T-helper 9 cell (primary cell): ENCODE results near the gene PCED1A.
A peak's percentile ranks its signal among the peaks of the same experiment; 100 is the strongest.
"Not testable (repeated sequence)": the region's sequence is repeated elsewhere in the genome, so short reads cannot be mapped to it uniquely, and the experiment has no call there.

Source experiments
- DNase-seq: peaks from one replicate; pipeline ENCODE4 v3.0.0-alpha.2; 2020

The PCED1A gene

DNA sequence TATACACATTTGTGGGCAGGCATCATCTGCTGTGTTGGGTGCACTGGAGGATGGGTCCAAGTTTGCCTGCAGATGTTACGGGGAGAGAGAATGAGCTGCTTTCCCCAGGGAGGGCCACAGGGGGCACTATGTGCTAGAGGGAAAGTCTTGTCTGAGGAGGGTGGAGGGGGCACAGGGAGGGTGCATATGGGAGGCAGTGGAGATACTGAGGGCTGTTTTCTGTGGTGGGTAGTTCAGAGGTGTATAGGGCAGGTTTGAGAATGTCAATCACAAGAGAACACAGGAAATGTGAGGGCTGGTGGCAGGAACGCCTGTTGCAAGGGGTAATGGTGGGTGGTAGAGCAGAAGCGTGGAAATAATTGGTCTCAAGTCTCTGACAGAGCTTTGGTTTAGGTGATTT is 25.2 kb upstream of the PCED1A start:
- DNase-seq = no peak

DNA sequence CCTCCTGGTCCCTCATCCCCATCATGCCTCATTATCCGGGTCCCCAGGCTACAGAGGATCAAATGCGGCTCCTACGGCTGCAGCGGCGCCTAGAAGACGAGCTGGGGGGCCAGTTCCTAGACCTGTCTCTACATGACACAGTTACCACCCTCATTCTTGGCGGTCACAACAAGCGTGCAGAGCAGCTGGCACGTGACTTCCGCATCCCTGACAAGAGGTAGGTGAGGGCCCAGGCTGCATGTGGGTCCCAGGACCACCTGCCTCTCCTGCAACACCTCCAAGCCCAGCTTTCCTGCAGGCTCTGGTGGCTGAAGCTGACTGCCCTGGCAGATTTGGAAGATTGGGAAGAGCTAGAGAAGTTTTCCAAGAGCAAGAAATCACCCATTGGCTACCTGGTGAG is 24.6 kb upstream of the PCED1A start:
- no peak for DNase-seq

DNA sequence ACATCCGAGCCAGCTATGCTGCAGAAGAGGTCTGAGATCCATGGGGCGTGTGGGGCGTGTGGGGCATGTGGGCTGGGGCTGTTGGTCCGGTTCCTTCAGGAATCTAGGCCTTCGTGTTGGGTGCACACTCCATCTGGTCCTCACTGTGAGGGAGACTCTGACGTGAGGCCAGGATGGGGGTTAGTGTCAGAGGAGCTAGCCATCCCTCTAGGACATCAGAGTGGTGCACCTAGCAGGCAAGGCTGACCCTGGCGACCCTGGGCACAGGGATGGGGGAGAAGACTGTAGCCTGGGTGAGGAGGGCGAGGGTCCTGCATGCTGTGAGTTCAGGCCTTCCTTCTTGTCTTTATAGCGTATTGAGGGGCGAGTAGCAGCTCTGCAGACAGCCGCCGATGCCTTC is 24.2 kb upstream of the PCED1A start:
- no peak for DNase-seq

GRCh38 chr20:2859330-2860121 is 19.1 kb upstream of the PCED1A start:
- no peak for DNase-seq

- DNase-seq = no peak
Observed at GRCh38 chr20:2858591-2858990, 18.1 kb upstream of the PCED1A start.

- DNase-seq = no peak
Observed at GRCh38 chr20:2851086-2851485, 10.6 kb upstream of the PCED1A start.

DNA sequence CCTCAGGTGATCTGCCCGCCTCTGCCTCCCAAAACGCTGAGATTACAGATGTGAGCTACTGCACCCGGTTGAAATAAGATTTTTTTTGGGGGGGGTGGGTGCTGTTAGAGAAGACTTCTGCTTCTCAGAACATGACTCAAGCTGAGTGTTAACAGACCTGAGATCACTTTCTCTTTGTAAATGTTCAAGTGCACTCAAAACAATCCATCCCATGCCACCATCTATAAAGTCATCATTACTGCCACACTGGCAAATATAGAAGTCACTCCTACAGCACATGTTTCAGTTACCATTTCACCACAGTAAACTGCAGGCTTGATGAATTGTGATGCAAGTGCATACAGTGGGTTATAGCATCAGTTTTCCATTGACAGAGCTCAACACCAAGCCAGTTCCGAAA is 9.1 kb upstream of the PCED1A start:
- no peak for DNase-seq

GRCh38 chr20:2847802-2848201 is 7.3 kb upstream of the PCED1A start:
- DNase-seq = no peak

GRCh38 chr20:2846698-2847097 is 6.2 kb upstream of the PCED1A start:
- DNase-seq = no peak

GRCh38 chr20:2845607-2846006 is 5.2 kb upstream of the PCED1A start:
- DNase-seq = no peak

GRCh38 chr20:2840967-2841531 is 594 bp upstream of the PCED1A start:
- DNase-seq = peak; percentile 34

DNA sequence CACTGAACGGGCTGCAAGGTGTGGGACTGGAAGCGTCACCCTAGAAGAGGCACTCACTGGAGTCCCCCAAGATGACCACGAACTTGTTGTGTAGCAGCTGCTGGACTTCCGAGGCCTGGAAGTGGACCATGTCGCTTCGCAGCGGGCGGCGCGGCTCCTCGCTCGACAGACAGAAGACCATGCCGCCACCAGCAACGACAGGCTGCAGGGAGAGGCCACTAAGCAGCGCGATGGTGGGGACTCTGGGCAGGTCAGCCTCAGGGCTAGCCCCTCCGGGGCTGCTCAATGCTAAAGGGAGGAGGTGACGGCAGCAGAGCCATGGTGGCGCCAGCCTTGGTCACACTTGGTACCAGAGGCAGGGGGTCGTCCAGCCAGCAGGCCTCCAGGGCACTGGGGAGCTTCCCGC is 720 bp downstream of the PCED1A start:
- no peak for DNase-seq

- DNase-seq = no peak
Observed at GRCh38 chr20:2838847-2839671, 1.4 kb downstream of the PCED1A start.

- no peak for DNase-seq
Observed at GRCh38 chr20:2838170-2838797, 2.2 kb downstream of the PCED1A start.

DNA sequence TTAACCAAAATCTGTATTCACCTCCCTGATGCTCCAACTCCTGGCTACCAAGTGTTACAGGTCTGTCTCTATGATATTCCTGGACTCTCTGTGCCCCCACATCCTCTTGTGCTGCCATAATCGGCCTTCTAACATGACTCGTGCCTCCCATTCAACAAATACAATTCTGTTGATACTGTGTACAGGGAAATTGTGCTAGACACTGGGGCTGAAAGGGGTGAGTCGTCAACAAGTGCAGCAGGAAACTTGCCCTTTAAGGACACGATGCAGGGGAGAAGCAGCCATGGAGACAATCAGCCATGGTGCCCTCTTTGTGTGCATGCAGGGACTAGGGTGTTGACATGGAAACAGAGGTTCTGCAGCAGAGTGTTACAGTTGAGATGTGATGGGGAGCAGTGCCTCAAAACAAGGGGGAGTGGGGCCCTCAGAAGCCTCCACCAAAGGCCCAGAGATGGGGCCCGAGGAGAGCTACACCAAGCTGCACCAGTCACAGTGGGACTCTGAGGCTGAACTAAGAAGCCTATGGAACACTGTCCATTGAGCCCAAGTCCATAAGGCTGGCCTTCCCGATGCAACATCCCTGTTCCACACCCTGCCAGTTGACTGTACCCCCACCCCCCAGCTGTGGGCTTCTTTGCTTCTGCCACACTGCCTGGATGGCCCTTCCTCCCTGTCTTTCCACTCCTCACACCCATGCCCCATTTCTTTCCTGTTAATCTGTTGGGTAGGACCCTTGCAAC is 3.1 kb downstream of the PCED1A start:
- DNase-seq = no peak

DNA sequence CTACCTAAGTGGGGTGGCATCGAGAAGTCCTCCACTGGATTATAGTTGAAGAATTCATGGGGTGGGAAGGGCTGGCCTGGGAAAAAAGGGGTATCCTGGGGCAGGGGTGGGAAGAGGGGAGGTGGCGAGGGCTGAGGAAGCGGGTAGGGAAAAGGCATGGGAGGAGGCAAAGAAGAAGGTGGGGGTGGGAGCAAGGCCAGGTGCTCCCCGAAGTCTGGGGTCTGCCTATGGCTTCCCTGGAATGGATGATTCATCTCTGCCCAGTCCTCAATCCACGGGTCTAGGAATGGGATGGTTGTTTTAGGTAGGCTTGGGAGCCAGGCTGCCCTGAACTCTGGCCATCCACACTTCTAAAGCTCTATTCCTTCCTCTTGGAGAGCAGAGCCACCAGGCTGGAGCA is 4.4 kb downstream of the PCED1A start:
- DNase-seq = no peak

- no peak for DNase-seq
Observed at GRCh38 chr20:2835331-2835796, 5.1 kb downstream of the PCED1A start.

DNA sequence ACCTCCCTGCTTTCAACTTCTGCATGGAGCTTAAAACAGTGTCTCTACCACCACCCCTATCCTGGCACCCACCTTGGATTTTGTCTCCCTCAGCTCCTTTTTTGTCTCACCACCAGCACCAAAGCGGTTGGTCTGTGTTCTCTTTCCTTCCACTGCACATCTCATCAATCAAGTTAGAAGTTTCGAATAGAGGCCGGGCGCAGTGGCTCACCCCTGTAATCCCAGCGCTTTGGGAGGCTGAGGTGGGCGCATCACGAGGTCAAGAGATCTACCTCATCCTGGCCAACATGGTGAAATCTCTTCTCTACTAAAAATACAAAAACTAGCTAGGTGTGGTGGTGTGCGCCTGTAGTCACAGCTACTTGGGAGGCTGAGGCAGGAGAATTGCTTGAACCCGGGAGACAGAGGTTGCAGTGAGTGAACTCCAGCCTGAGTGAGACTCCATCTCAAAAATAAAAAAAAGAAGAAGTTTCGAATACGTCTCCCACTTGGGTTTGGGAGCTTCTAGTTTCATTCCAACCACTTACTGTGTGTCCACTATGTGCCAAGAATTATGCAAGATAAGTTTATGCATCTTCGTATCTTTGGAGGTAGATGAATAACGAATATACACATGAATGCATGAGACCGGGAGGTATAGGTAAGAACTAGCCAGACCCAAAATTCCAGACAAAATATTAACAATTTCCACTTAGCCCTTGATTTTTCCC is 5.9 kb downstream of the PCED1A start:
- no peak for DNase-seq

- DNase-seq = no peak
Observed at GRCh38 chr20:2833761-2834160, 6.7 kb downstream of the PCED1A start.

DNA sequence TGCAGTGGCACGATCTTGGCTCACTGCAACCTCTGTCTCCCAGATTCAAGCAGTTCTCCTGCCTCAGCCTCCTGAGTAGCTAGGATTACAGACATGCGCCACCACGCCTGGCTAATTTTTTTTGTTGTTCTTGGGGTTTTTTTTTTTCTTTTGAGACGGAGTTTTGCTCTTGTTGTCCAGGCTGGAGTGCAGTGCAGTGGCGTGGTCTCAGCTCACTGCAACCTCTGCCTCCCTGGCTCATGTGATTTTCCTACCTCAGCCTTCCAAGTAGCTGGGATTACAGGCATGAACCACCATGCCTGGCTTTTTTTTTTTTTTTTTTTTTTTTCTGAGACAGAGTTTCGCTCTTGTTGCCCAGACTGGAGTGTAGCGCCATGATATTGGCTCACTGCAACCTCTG is 9.2 kb downstream of the PCED1A start:
- not testable (repeated sequence) for DNase-seq

GRCh38 chr20:2829376-2829775 is 11.1 kb downstream of the PCED1A start:
- DNase-seq = no peak

GRCh38 chr20:2826655-2827054 is 13.8 kb downstream of the PCED1A start:
- no peak for DNase-seq
